Testis (tissue), 3 donors: ENCODE results near the gene MAGEA9B. TPM values are rescaled to one million over a fixed set of nuclear protein-coding genes. Genes with fewer than 3 reads are reported as not detected.
A peak's percentile ranks its signal among the peaks of the same experiment; 100 is the strongest.
"Not testable (repeated sequence)": the region's sequence is repeated elsewhere in the genome, so short reads cannot be mapped to it uniquely, and the experiment has no call there.

Source experiments
- DNase-seq: peaks from one replicate; pipeline ENCODE4 v3.0.0-alpha.2; 2019
- H3K27ac ChIP-seq, 2 donors: fragments of 200-600 bp; sonication (generic); one replicate each; pipeline ENCODE4 v1.5.1; 2019
- H3K27me3 ChIP-seq: fragments of 200-600 bp; sonication (generic); one replicate; pipeline ENCODE4 v1.5.1; 2019
- H3K36me3 ChIP-seq: fragments of 200-600 bp; sonication (generic); one replicate; pipeline ENCODE4 v1.5.1; 2017; ENCODE audit warnings: low read depth; ENCODE audit errors: missing control alignments
- H3K4me1 ChIP-seq: fragments of 200-600 bp; sonication (generic); one replicate; pipeline ENCODE4 v1.5.1; 2019
- H3K4me3 ChIP-seq, 2 donors: fragments of 200-600 bp; sonication (generic); one replicate each; pipeline ENCODE4 v1.5.1; 2017 to 2019
- H3K9me3 ChIP-seq: fragments of 200-600 bp; sonication (generic); one replicate; pipeline ENCODE4 v1.5.1; 2017
- POLR2A ChIP-seq: fragments of 450-650 bp; IDR thresholded peaks from one replicate; pipeline ENCODE4 v1.6.1; 2017; ENCODE audit warnings: antibody characterized with exemption, mild to moderate bottlenecking, moderate library complexity
- WGBS, 2 donors: methylation state at CpG; one replicate each; pipeline ENCODE4 v1.1.5; 2018; 5-methylcytosine and 5-hydroxymethylcytosine counted together
- intact Hi-C: fragments of 100-400 bp; cut with DNase I; formaldehyde crosslinking; loops from one replicate; pipeline ENCODE4 v1.15.1; 2023; ENCODE audit warnings: low total_unique reads
- polyA plus RNA-seq: library from polyadenylated mRNA; stranded (reverse); fragments of 350-450 nt; fragmentation: Illumina TruSeq; extraction: RNeasy Lipid Tissue Mini Kit (QIAGEN cat#74804); gene quantifications from one replicate; pipeline ENCODE4 v1.2.3, GENCODE V29; 2014; ENCODE audit warnings: low read depth, low replicate concordance; ENCODE audit not compliant: insufficient read depth
- total RNA-seq, 2 donors: library from RNA; depleted of rRNA; stranded (reverse); fragments of >200 nt; gene quantifications; one replicate each; pipeline ENCODE4 v1.2.3, GENCODE V29; 2016
- TF ChIP-seq, protein P1 (sequence below), 3 experiments: fragments of 450-650 bp in 2 of 3; fragments of 200-600 bp in 1 of 3; sonication (generic) in 1 of 3; IDR thresholded peaks; one replicate each; pipeline ENCODE4 v1.5.1; 2016 to 2019; ENCODE audit warnings: antibody characterized with exemption in 3 of 3, mild to moderate bottlenecking in 2 of 3, moderate library complexity in 1 of 3

MAGEA9B gene
- total and polyA plus RNA-seq, 3 donors from 2014 or later, result 11.0 to 24.6 (median 18.6) TPM

DNA sequence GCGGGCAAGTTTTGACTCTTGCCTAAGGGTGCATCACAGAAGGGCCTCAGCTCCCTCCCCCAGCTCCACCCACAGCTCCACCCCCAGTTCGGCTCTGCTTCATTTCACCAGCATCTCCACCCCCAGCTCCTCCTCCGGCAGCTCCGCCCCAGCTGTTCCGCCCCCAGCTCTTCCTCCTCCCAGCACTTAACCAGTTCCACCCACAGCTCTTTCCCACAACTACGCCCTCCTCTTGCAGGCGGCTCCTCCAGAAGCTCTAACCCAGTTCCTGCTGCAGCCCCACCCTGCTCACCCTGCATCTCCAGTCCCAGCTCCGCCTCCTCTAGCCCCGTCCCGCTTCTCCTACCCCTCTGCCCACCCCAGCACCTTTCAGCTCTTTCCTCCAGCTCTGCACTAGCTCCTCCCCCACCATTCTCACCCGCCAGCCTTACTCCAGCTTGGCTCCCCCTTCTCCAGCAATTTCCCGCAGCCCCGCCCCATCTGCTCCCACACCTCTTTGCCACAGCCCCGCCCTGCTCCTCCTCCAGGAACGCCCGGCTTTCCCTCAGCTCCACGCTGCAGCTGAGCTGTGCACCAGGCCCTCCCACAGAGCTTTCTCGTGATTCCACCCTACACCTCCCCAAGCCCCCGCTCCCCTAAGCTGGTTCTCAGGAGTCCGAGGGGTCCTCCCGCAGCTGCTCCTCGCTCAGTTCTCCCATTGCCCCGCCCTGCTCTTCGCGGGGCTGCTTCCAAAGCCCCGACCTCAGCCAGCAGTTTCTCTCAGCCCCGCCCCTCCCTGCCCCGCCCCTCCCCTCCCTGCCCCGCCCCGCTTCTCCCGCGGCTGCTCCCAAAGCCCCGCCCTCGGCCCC lies 47.8 kb downstream of the MAGEA9B start:
- intact Hi-C loops, result no loop called here

DNA sequence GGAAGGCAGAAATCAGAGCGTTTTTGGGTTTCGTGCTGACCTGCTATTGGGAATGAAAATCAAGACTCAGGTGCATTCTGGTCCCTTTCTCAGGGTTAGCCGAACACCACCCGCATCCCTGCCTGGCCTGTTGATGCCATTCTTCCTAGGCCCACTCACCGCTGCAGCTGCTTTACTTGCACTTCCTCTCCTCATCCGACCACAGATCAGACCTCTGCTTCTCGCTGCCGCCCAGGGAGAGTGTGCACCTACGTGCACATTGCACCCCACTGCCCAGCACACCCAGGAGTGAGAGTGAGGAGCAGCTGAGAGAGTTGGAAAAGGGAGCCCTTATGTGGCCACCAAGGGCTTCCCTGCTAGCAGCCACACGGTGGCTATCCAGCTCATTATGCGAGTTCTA lies 49.8 kb downstream of the MAGEA9B start:
- H3K4me1 ChIP-seq, H3K4me3 ChIP-seq, H3K27me3 ChIP-seq, intact Hi-C loops, DNase-seq, H3K36me3 ChIP-seq, H3K9me3 ChIP-seq, H3K27ac ChIP-seq: not testable (repeated sequence)
- WGBS, 2 donors, result 73% methylated on average over 7 of the region's 11 CpGs; no CpG with 5 or more reads in 1 of the 2 donors

More for the DNA sequence above, 47.8 kb downstream of the MAGEA9B start:
- Histone ChIP-seq H3K36me3 (no peaks in the 10 kb centered on the region), H3K4me3 (peak overlapping the region; percentile 29 to 65), H3K27me3 (no peaks in the 10 kb centered on the region), H3K9me3 (no peaks in the 10 kb centered on the region), H3K4me1 (peaks cover 3% of the 10 kb centered on the region), H3K27ac (peak overlapping the region; percentile 65 to 76)
- 0 to 1% methylated on average over 21 to 25 of the region's 34 CpGs for WGBS, 2 donors
- peak; percentile 93 for DNase-seq
- TF ChIP-seq POLR2A, result no peak
- TF ChIP-seq, protein P1, sequence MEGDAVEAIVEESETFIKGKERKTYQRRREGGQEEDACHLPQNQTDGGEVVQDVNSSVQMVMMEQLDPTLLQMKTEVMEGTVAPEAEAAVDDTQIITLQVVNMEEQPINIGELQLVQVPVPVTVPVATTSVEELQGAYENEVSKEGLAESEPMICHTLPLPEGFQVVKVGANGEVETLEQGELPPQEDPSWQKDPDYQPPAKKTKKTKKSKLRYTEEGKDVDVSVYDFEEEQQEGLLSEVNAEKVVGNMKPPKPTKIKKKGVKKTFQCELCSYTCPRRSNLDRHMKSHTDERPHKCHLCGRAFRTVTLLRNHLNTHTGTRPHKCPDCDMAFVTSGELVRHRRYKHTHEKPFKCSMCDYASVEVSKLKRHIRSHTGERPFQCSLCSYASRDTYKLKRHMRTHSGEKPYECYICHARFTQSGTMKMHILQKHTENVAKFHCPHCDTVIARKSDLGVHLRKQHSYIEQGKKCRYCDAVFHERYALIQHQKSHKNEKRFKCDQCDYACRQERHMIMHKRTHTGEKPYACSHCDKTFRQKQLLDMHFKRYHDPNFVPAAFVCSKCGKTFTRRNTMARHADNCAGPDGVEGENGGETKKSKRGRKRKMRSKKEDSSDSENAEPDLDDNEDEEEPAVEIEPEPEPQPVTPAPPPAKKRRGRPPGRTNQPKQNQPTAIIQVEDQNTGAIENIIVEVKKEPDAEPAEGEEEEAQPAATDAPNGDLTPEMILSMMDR (IDR thresholded peaks at IDR 0.05), result no peak

DNA sequence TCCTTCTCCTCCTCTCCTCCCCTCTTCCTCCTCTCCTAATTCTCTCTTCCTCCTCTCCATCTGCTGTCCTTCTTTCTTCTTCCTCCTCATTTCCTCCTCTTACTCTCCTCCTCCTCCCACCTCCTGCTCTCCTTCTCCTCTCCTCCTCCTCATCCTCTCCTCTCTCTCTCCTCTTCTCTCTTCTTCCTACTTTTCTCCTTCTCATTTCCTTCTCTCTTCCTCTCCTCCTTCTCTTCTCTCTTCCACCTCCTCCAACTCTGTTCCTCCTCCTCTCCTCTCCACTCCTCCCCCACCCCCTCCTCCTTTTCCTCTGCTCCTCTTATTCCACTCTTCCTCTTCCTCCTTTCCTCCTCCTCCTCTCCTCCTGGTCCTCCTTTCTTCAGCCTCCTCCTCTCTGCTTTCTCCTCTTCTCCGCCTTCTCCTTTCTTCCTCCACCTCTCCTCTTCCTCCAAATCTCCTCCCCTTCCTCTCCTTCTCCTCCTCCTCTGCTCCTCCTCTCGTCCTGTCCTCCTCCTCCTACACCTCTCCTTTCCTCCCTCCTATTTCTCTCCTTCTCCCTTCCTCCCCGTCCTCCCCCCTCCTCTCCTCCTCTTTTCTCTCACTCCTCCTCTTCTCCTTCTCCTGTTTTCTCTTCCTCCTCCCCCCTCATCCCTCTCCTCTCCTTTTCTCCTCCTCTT lies 52.2 kb downstream of the MAGEA9B start:
- H3K27me3 ChIP-seq, H3K4me1 ChIP-seq, H3K4me3 ChIP-seq, intact Hi-C loops, DNase-seq, H3K27ac ChIP-seq, H3K9me3 ChIP-seq, H3K36me3 ChIP-seq: not testable (repeated sequence)
- 81% methylated on average over 3 of the region's 3 CpGs for whole genome bisulfite sequencing, 2 donors

DNA sequence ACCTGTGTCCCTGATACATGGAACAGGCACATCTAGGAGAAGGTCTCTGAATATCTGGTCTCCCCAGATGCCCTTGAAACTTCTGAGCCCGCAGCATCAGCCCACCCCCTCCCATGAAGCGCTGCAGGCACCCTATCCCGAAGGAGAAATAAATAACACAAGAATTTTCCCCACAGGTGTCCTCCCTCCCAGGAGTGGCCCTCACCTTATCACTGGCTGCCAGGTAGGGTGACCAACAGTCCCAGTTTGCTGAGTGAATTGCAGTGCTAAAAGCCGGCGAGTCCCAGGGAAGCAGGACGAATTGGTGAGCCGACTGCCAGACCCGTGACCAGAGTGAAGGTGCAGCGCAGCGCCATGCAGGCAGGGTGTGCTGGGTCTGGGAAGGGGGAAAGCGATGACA lies 53.3 kb downstream of the MAGEA9B start:
- H3K27me3 ChIP-seq, H3K27ac ChIP-seq, H3K9me3 ChIP-seq, H3K4me3 ChIP-seq, H3K36me3 ChIP-seq, H3K4me1 ChIP-seq, DNase-seq, intact Hi-C loops: not testable (repeated sequence)
- 94% methylated on average over 6 of the region's 11 CpGs; no CpG with 5 or more reads in 1 of the 2 donors for WGBS, 2 donors

DNA sequence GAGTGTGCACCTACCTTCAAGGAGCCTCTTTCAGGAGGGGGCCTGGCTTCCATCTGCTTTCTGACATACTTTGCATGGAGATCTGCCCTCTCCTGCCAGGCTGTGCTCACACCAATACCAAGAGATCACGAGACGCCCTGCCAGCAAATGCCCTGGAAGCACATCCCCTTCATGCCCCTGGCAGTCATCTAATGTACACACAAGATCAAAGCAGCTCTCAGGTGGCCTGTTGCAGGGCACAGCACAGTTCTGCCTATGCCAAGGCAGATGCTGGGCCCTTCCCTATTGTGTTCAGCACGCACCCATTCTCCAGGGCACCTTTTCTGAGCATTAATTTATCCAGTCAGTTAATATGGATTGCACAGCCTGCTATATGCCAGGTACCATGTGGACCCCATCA lies 54.4 kb downstream of the MAGEA9B start:
- H3K9me3 ChIP-seq, H3K27me3 ChIP-seq, DNase-seq, H3K36me3 ChIP-seq, H3K4me1 ChIP-seq, H3K27ac ChIP-seq, H3K4me3 ChIP-seq, intact Hi-C loops: not testable (repeated sequence)
- no CpG with 5 or more reads among the region's 3 CpGs for WGBS, 2 donors

Other genes with a start within 250 kb of the MAGEA9B start
- gene IDS, start 82.2 kb downstream of the MAGEA9B start, total RNA-seq, result 10 to 100 TPM; 30.2 to 38.4 TPM
- gene IDS, start 82.2 kb downstream of the MAGEA9B start, polyA plus RNA-seq, result 25.3 TPM
- 10 to 100 TPM; 10.6 to 12.0 TPM for gene EOLA1, start 46.4 kb downstream of the MAGEA9B start, total RNA-seq
- 13.4 TPM for gene EOLA1, start 46.4 kb downstream of the MAGEA9B start, polyA plus RNA-seq
- gene HSFX3, start 37.5 kb downstream of the MAGEA9B start, total RNA-seq, result 1 to 10 TPM; 5.6 to 8.7 TPM
- 16.6 TPM for gene HSFX3, start 37.5 kb downstream of the MAGEA9B start, polyA plus RNA-seq
- gene HSFX2, start 7.9 kb upstream of the MAGEA9B start, total RNA-seq, result 1 to 10 TPM; 4.8 to 5.6 TPM
- 11.8 TPM for gene HSFX2, start 7.9 kb upstream of the MAGEA9B start, polyA plus RNA-seq
- 10 to 100 TPM; 64.3 to 66.0 TPM for gene TMEM185A, start 44.3 kb upstream of the MAGEA9B start, total RNA-seq
- gene TMEM185A, start 44.3 kb upstream of the MAGEA9B start, polyA plus RNA-seq, result 48.7 TPM
- gene MAGEA11, start 124.6 kb upstream of the MAGEA9B start, total RNA-seq, result 1 to 10 TPM; 6.8 to 9.8 TPM
- 9.4 TPM for gene MAGEA11, start 124.6 kb upstream of the MAGEA9B start, polyA plus RNA-seq
- gene HSFX1, start 186.6 kb upstream of the MAGEA9B start, total RNA-seq, result 1 to 10 TPM; 4.0 to 9.8 TPM
- gene HSFX1, start 186.6 kb upstream of the MAGEA9B start, polyA plus RNA-seq, result 1.3 TPM
- gene MAGEA9, start 194.5 kb upstream of the MAGEA9B start, total RNA-seq, result not detected
- gene MAGEA9, start 194.5 kb upstream of the MAGEA9B start, polyA plus RNA-seq, result 6.4 TPM